Esophagus squamous epithelium (tissue), 4 donors: ENCODE results near the gene MINDY1.

Source experiments
- CTCF ChIP-seq, 6 experiments: fragments of 450-650 bp in 4 of 6; fragments of 200-600 bp in 2 of 6; sonication (generic) in 2 of 6; IDR thresholded peaks; one replicate each; pipeline ENCODE4 v1.5.1; 2016 to 2019; ENCODE audit warnings: antibody characterized with exemption in 6 of 6, mild to moderate bottlenecking in 4 of 6, moderate library complexity in 4 of 6
- POLR2A ChIP-seq, 4 donors: fragments of 450-650 bp; IDR thresholded peaks; one replicate each; pipeline ENCODE4 v1.6.1; 2017; ENCODE audit warnings: antibody characterized with exemption in 4 of 4, mild to moderate bottlenecking in 4 of 4, moderate library complexity in 3 of 4

GRCh38 chr1:150997949-150998348, 8.8 kb downstream of the MINDY1 start:
- no peak for TF ChIP-seq CTCF (IDR thresholded peaks at IDR 0.05)
- no peak for TF ChIP-seq POLR2A (IDR thresholded peaks at IDR 0.05)
